HUES64 (cell line): Measurements from ENCODE around the gene MICAL3.
"Not testable (repeated sequence)": the region's sequence is repeated elsewhere in the genome, so short reads cannot be mapped to it uniquely, and the experiment has no call there.

ENCODE experiments used
- H3K27ac ChIP-seq: 2 replicates; pipeline ENCODE4 v1.7.0; 2013; ENCODE audit warnings: low read depth, low read length, inconsistent platforms
- H3K27me3 ChIP-seq: 2 replicates; pipeline ENCODE4 v1.6.1; 2013; ENCODE audit warnings: mild to moderate bottlenecking, low read length; ENCODE audit not compliant: insufficient read depth
- H3K36me3 ChIP-seq: 2 replicates; pipeline ENCODE4 v1.6.1; 2013; ENCODE audit warnings: mild to moderate bottlenecking, low read length; ENCODE audit not compliant: insufficient read depth
- H3K4me1 ChIP-seq: 2 replicates; pipeline ENCODE4 v1.6.1; 2013; ENCODE audit warnings: mild to moderate bottlenecking, low read length, moderate library complexity; ENCODE audit not compliant: insufficient read depth
- H3K4me3 ChIP-seq: 2 replicates; pipeline ENCODE4 v1.5.1; 2013; ENCODE audit warnings: mild to moderate bottlenecking, low read length, moderate library complexity
- H3K9ac ChIP-seq: 2 replicates; pipeline ENCODE4 v1.6.1; 2013; ENCODE audit warnings: mild to moderate bottlenecking, low read depth, low read length
- H3K9me3 ChIP-seq: 2 replicates; pipeline ENCODE4 v1.6.1; 2013; ENCODE audit warnings: low read depth, low read length; ENCODE audit not compliant: insufficient read depth
- WGBS: fragments of 150-250, 120-280 bp; methylation state at CpG from one replicate; pipeline ENCODE4 v1.1.7; 2013; ENCODE audit warnings: missing lambda C conversion rate; 5-methylcytosine and 5-hydroxymethylcytosine counted together

MICAL3 gene

DNA sequence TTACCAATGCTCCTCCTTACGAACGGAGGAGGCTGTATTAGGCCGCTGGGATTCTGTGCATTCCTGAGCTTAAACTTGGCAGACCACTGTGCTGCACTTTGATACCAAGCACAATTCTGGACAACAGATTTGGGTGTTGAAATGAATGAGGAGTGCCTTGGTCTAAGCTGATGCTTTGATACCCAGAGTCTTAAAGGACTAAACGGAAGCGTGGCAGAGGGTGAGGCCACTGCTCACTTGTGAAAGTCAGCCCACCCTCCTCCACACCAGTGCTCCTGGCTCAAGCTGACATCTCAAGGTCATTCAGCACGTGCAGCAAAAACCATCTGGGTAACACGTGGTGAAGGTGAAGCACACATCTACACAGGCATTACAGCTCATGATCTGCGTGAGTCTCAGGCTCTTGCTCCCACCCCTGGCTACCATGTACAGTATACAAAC, 85.9 kb downstream of the MICAL3 start:
- WGBS = 92% methylated on average over 8 of the region's 8 CpGs
- Histone ChIP-seq H3K27ac (no peak overlapping the region), H3K4me3 (no peak overlapping the region), H3K4me1 (peaks cover 10% of the 10 kb centered on the region), H3K9ac (no peak overlapping the region), H3K27me3 (no peaks in the 10 kb centered on the region), H3K9me3 (no peaks in the 10 kb centered on the region), H3K36me3 (no peaks in the 10 kb centered on the region)

DNA sequence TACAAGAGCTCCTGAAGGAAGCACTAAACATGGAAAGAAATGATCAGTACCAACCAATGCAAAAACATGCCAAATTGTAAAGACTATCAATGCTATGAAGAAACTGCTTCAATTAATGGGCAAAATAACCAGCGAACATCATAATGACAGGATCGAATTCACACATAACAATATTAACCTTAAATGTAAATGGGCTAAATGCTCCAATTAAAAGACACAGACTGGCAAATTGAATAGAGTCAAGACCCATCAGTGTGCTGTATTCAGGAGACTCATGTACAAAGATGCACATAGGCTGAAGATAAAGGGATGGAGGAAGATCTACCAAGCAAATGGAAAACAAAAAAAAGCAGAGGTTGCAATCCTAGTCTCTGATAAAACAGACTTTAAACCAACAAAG, 91.9 kb downstream of the MICAL3 start:
- H3K9ac ChIP-seq, H3K4me3 ChIP-seq, H3K27ac ChIP-seq, H3K4me1 ChIP-seq, H3K9me3 ChIP-seq, H3K27me3 ChIP-seq, H3K36me3 ChIP-seq: not testable (repeated sequence)
- WGBS = 97% methylated on average over 2 of the region's 2 CpGs

DNA sequence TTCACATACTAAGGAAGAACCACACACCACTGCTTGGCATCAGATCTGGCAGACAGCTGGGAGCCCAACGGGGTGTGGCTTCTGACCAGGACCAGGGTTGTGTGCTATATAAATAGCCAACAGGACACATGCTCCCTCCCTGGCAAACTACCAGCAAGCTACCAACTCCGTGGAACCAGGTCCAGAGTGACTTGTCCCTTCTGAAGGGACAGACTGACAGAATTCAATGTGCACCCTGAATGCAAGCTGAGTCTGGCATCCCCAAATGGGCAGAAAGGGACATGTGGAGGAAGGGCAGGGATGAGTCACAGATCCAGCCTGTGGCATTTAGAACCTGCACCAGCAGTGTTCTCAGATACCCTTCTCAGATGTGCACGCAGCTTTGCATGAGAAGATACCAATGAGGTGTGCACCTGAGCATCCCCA, 92.9 kb downstream of the MICAL3 start:
- H3K9me3 ChIP-seq = no peaks in the 10 kb centered on the region
- no peaks in the 10 kb centered on the region for H3K27me3 ChIP-seq
- H3K9ac ChIP-seq = no peak overlapping the region
- no peaks in the 10 kb centered on the region for H3K36me3 ChIP-seq
- H3K4me1 ChIP-seq = no peaks in the 10 kb centered on the region
- 92% methylated on average over 3 of the region's 3 CpGs for WGBS
- H3K4me3 ChIP-seq = no peak overlapping the region
- no peak overlapping the region for H3K27ac ChIP-seq

DNA sequence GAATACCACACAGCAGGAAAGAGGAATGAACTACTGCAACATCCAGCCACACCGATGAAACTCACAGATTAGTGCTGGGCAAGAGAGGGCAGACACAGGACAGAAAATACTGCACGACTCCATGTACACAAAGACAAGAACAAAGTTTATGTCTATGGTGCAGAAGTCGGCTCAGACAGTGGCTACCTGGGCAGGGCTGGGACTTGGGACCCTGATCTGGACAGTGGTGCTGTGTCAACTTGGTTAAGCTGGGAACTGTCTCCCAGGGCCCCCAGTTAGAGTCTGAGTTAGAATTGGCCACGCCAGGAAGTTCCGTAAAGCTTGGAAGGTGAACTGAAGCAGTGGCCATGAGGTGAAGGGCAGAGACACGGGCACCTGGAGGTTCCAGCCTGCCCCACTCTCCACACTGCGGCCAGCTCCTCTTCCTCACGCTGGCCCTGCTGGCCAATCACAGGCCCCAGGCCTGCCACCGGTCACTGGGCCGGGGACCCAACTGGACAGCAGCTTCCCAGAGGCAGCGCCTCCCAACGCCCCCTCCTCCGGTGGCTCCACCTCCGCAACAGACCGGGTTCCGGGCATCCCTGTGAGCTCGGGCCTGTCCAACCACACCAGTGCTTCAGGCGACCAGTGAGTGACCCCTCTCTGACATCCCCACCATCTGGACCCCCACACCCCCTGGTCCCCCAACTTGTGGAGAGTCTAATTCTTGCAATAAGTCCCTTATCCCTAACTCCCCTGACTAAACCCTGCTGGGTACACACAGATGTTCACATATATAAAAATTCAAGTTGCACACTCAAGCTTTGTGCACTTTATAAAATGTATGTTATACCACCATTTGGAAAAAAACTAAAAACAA, 93.7 kb downstream of the MICAL3 start:
- Histone ChIP-seq H3K27ac (no peak overlapping the region), H3K4me3 (no peak overlapping the region), H3K36me3 (no peaks in the 10 kb centered on the region), H3K4me1 (no peaks in the 10 kb centered on the region), H3K9ac (no peak overlapping the region), H3K27me3 (no peaks in the 10 kb centered on the region), H3K9me3 (no peaks in the 10 kb centered on the region)
- 93% methylated on average over 18 of the region's 18 CpGs for WGBS

DNA sequence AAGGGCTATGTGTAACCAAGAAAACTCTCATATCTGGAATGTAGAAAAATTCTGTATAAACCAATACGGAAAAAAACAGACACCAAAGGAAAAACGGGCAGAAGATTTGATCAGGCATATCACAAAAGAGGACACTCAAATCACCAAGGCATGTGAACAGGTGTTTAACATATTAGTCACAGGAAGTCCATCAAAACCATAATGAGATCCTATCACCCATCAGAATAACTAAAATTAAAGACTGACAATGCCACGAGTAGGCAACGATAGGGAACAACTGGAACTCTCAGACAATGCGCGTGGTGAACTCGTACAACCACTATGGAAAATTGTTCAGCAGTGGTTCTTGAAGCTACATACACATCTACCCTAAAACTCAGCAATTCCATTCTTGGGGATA, 94.5 kb downstream of the MICAL3 start:
- no peaks in the 10 kb centered on the region for H3K36me3 ChIP-seq
- no peak overlapping the region for H3K9ac ChIP-seq
- no peak overlapping the region for H3K27ac ChIP-seq
- no peaks in the 10 kb centered on the region for H3K9me3 ChIP-seq
- no peak overlapping the region for H3K4me3 ChIP-seq
- WGBS = 96% methylated on average over 7 of the region's 7 CpGs
- no peaks in the 10 kb centered on the region for H3K27me3 ChIP-seq
- H3K4me1 ChIP-seq = peaks cover 6% of the 10 kb centered on the region; the same call in 1 of the 2 replicates

DNA sequence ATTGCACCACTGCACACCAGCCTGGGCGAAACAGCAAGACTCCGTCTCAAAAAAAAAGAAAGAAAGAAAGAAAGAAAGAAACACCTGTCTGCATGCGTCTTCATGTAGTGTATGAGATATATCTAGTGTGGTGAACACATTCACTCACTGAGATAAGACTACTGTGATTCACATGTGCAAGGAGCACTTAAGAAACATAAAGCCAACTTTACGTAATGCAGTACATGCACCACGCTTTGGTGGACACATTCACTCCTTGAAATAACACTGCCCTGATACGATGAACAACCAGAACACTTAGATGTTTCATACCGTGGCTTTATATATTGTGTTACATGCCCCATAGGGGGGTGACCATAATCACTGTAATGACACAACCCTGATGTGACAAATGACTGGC, 96.0 kb downstream of the MICAL3 start:
- WGBS = 94% methylated on average over 7 of the region's 7 CpGs
- Histone ChIP-seq H3K4me1 (peaks cover 14% of the 10 kb centered on the region), H3K27ac (no peak overlapping the region)

DNA sequence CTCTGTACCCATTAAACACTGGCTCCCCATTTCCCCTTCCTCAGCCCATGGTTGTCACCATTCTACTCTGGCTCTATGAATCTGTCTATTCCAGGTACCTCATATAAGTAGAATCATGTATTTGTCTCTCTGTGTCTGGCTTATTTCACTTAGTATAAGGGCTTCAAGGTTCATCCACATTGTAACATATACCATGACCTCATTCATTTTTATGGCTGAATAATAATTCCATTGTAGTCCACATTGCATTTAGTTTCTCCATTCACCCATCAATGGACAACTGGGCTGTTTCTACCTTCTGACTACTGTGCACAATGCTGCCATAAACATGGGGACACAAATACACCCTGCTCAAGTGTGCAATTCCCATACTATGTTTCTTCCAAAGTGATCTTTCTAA, 97.3 kb downstream of the MICAL3 start:
- Histone ChIP-seq H3K4me1 (peaks cover 27% of the 10 kb centered on the region), H3K36me3 (no peaks in the 10 kb centered on the region), H3K27me3 (no peaks in the 10 kb centered on the region), H3K4me3 (no peak overlapping the region), H3K9ac (no peak overlapping the region), H3K27ac (no peak overlapping the region), H3K9me3 (no peaks in the 10 kb centered on the region)

More for the DNA sequence above, 96.0 kb downstream of the MICAL3 start:
- Histone ChIP-seq H3K9ac (no peak overlapping the region), H3K4me3 (no peak overlapping the region), H3K9me3 (no peaks in the 10 kb centered on the region), H3K36me3 (no peaks in the 10 kb centered on the region), H3K27me3 (no peaks in the 10 kb centered on the region)

DNA sequence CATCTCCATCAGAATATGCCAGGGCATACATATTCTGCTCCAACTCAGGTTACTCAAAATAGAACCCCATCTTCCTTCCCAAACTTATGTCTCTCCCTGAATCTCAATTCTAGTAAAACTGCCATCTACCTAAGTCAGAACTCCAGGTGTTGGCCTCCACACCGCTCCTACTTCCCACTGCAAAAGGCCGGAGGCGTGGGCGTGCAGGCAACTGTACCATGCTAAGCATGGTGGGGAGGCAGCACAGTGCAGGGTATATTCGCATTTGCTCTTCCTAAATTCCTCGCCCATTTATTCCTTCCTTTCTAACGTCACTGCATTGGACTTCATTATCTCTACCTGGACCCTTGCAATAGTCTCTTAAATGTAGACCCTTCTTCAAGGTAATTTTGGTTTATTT, 97.8 kb downstream of the MICAL3 start:
- Histone ChIP-seq H3K36me3 (no peaks in the 10 kb centered on the region), H3K27ac (no peak overlapping the region), H3K9ac (no peak overlapping the region), H3K27me3 (no peaks in the 10 kb centered on the region), H3K9me3 (no peaks in the 10 kb centered on the region), H3K4me3 (no peak overlapping the region), H3K4me1 (peaks cover 31% of the 10 kb centered on the region)
- WGBS = 93% methylated on average over 7 of the region's 7 CpGs

DNA sequence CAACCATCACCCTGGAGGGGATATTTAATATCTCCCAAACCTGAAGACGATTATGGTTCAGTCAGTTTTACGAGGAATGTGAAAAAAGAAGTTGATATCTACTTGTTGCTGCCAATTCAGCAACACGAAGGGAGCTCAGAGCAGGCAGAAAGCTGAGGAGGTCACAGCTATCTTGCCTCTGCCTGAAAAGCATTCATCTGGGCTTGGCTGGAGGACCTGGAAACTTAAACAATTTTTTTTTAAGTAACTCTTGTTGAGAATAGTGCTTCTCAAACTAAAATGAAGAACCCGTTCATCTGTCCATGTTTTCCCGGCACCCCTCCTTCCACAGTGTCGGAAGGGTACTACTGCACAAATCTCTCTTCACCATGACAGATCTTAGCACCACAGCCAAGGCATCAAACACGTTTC, 98.9 kb downstream of the MICAL3 start:
- 91% methylated on average over 7 of the region's 7 CpGs for WGBS
- no peak overlapping the region for H3K4me3 ChIP-seq
- no peaks in the 10 kb centered on the region for H3K27me3 ChIP-seq
- no peaks in the 10 kb centered on the region for H3K9me3 ChIP-seq
- H3K27ac ChIP-seq = no peak overlapping the region
- H3K9ac ChIP-seq = no peak overlapping the region
- H3K36me3 ChIP-seq = no peaks in the 10 kb centered on the region
- peaks cover 42% of the 10 kb centered on the region for H3K4me1 ChIP-seq

DNA sequence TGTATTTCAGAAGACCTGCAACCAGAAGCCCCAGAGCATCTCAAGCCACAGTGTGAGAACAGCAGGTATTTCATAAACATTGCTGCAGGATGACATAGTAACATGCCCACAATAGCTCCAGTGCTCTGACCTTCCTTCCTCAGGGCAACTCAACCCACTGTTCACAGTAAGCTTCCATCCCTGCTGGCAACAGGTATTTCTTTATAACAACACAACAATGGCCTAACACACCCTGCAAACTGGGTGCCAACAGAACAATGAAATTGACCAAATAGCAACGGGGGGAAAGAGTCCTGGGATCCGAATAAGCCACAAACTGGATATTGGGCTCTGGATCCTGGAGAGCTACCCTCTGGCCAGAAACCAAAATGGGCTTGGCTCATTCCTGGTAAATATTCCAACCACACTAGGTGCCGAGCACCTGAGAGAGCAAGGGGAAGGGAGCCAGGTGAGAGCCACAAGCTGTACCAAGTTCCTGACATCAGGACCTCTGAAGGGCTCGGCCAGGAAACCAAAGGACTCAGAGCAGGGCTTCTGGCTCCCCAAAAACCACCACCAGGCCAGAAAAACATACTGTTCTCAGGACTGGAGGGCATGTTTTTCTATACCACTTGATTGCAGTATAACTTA, 99.5 kb downstream of the MICAL3 start:
- H3K4me1 ChIP-seq = peaks cover 46% of the 10 kb centered on the region
- no peak overlapping the region for H3K9ac ChIP-seq
- WGBS = 84% methylated on average over 4 of the region's 4 CpGs
- H3K27ac ChIP-seq = no peak overlapping the region
- H3K36me3 ChIP-seq = no peaks in the 10 kb centered on the region
- no peak overlapping the region for H3K4me3 ChIP-seq
- H3K9me3 ChIP-seq = no peaks in the 10 kb centered on the region
- H3K27me3 ChIP-seq = no peaks in the 10 kb centered on the region

DNA sequence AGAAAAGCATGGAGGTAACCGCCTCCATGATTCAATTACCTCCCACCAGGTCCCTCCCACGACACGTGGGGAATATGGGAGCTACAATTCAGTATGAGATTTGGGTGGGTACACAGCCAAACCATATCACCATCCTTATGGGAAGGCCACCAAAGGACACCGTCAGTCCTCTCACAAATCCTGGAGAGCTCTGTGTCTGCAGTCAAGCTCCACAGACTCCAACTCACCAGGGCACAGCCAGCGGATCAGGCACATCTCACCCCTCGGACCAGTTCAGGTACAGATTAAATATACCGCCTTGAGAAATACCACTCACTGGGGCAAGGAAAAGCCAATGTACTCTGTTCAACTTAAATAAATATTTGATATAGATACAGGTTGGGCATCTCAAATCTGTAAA, 100.3 kb downstream of the MICAL3 start:
- no peaks in the 10 kb centered on the region for H3K9me3 ChIP-seq
- H3K4me3 ChIP-seq = no peak overlapping the region
- WGBS = 97% methylated on average over 4 of the region's 7 CpGs
- H3K27me3 ChIP-seq = no peaks in the 10 kb centered on the region
- peaks cover 54% of the 10 kb centered on the region for H3K4me1 ChIP-seq
- H3K9ac ChIP-seq = no peak overlapping the region
- H3K36me3 ChIP-seq = no peaks in the 10 kb centered on the region
- H3K27ac ChIP-seq = no peak overlapping the region
